Measurements from ENCODE around the gene DDB1. TPM values are rescaled to one million over a fixed set of nuclear protein-coding genes. Genes with fewer than 3 reads are reported as not detected.

The DDB1 gene
- total and polyA plus RNA-seq, 9 of the 15 experiments (the other 6 are each of a cell fraction or from before 2014, with no cell fraction given), result 172 to 361 (median 266) TPM

- TF ChIP-seq THAP12 (CRISPR knock-in tag; IDR thresholded peaks at IDR 0.05) (no peak), LEF1 (IDR thresholded peaks at IDR 0.05) (0 out of 2 replicates have a peak, but pooled peaks have one; percentile 31), BHLHE40 (IDR thresholded peaks at IDR 0.05; ENCODE audit: low read length) (no peak), JUN (IDR thresholded peaks at IDR 0.05; ENCODE audit: borderline replicate concordance, low read depth, low read length) (no peak), JUN (CRISPR knock-in tag; IDR thresholded peaks at IDR 0.05; ENCODE audit: borderline replicate concordance) (no peak), ZKSCAN1 (IDR thresholded peaks at IDR 0.05; ENCODE audit: low read depth, low read length) (no peak), ZNF696 (CRISPR knock-in tag; conservative IDR thresholded peaks at IDR 0.05) (no peak), U2AF1 (optimal IDR thresholded peaks at IDR 0.05; ENCODE audit: low read depth, low read length) (no peak), HBP1 (CRISPR knock-in tag; IDR thresholded peaks at IDR 0.05) (no peak), C11orf30 (IDR thresholded peaks at IDR 0.05; ENCODE audit: low read depth) (peak; percentile 94), ZNF507 (tag; conservative IDR thresholded peaks at IDR 0.05) (no peak), PKNOX1 (IDR thresholded peaks at IDR 0.05) (peak; percentile 57; the same call in 1 of the 2 replicates), XRCC3 (IDR thresholded peaks at IDR 0.05) (no peak), SMAD3 (CRISPR knock-in tag; conservative IDR thresholded peaks at IDR 0.05) (0 out of 2 replicates have a peak, but pooled peaks have one; percentile 20), ZNF586 (CRISPR knock-in tag; conservative IDR thresholded peaks at IDR 0.05) (no peak)
Measured at GRCh38 chr11:61367406-61367805, 34.5 kb upstream of the DDB1 start (continued).
